Activated naive CD8-positive, alpha-beta T cell treated with anti-CD3 and anti-CD28 coated beads, Interleukin-2, amount 50 U/mL, for 24 hours (primary cell): ENCODE results near the gene PRPF31.
"Not testable (repeated sequence)": the region's sequence is repeated elsewhere in the genome, so short reads cannot be mapped to it uniquely, and the experiment has no call there.

Experiments
- ATAC-seq: fragments of 150-1000 bp; cut with Tn5 transposase; one replicate; pipeline ENCODE4 v1.10.0; 2021
- DNase-seq: peaks from one replicate; pipeline ENCODE4 v3.0.0; 2021
- H3K27ac Mint-ChIP-seq: one replicate; pipeline ENCODE4 v1.8.0; 2021; ENCODE audit warnings: mild to moderate bottlenecking, mixed read lengths
- H3K27me3 Mint-ChIP-seq: one replicate; pipeline ENCODE4 v1.8.0; 2021; ENCODE audit warnings: mixed read lengths
- H3K36me3 Mint-ChIP-seq: one replicate; pipeline ENCODE4 v1.8.0; 2021; ENCODE audit warnings: low read depth, mixed read lengths
- H3K4me1 Mint-ChIP-seq: one replicate; pipeline ENCODE4 v1.8.0; 2021; ENCODE audit warnings: mixed read lengths
- H3K4me3 Mint-ChIP-seq: one replicate; pipeline ENCODE4 v1.8.0; 2021; ENCODE audit warnings: mild to moderate bottlenecking, moderate library complexity, mixed read lengths
- H3K9me3 Mint-ChIP-seq: one replicate; pipeline ENCODE4 v1.8.0; 2021; ENCODE audit warnings: mixed read lengths

Gene PRPF31, protein sequence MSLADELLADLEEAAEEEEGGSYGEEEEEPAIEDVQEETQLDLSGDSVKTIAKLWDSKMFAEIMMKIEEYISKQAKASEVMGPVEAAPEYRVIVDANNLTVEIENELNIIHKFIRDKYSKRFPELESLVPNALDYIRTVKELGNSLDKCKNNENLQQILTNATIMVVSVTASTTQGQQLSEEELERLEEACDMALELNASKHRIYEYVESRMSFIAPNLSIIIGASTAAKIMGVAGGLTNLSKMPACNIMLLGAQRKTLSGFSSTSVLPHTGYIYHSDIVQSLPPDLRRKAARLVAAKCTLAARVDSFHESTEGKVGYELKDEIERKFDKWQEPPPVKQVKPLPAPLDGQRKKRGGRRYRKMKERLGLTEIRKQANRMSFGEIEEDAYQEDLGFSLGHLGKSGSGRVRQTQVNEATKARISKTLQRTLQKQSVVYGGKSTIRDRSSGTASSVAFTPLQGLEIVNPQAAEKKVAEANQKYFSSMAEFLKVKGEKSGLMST

GRCh38 chr19:54115109-54116063 lies at the start of gene PRPF31, which contains the start of gene TFPT:
Gene PRPF31 (plus strand): TSS chr19:54115754. CDS start chr19:54118279, 2,525 bp downstream.
Gene TFPT (minus strand): TSS chr19:54115657. CDS start chr19:54115269, 388 bp downstream.
- DNase-seq (peak; percentile 97), ATAC-seq (peak; percentile 93)
- H3K27ac Mint-ChIP-seq: peak within 1 kb of the TSS; percentile 99
- peaks cover 30% of the 10 kb centered on the region for H3K36me3 Mint-ChIP-seq
- H3K9me3 Mint-ChIP-seq: no peaks in the 10 kb centered on the region
- H3K4me3 Mint-ChIP-seq: peak within 1 kb of the TSS; percentile 98
- H3K4me1 Mint-ChIP-seq: peaks cover 35% of the 10 kb centered on the region
- H3K27me3 Mint-ChIP-seq: peaks cover 3% of the 10 kb centered on the region

DNA sequence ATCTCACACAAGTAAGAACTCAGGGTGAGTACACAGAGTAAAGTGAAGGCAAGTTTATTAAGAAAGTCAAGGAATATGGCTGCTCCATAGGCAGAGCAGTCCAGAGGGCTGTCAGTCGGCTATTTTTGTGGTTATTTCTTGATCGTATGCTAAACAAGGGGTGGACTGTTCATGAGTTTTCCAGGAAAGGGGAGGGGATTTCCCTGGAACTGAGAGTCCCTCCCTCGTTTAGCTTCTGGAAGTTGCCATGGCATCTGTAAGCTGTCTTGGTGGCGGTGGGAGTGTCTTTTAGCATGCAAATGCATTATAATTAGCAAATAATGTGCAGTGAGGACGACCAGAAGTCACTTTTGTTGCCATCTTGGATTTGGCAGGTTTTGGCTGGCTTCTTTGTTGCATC lies 46.1 kb upstream of the PRPF31 start:
- no peak for ATAC-seq
- Mint-ChIP-seq H3K9me3 (no peaks in the 10 kb centered on the region), H3K4me3 (no peak overlapping the region), H3K27ac (no peak overlapping the region), H3K36me3 (no peaks in the 10 kb centered on the region), H3K4me1 (no peaks in the 10 kb centered on the region), H3K27me3 (peaks cover 8% of the 10 kb centered on the region)
- DNase-seq: no peak

GRCh38 chr19:54073829-54074228 lies 41.7 kb upstream of the PRPF31 start:
- DNase-seq: no peak
- Mint-ChIP-seq H3K27ac (no peak overlapping the region), H3K9me3 (no peaks in the 10 kb centered on the region), H3K27me3 (peaks cover 4% of the 10 kb centered on the region), H3K4me3 (no peak overlapping the region), H3K4me1 (no peaks in the 10 kb centered on the region), H3K36me3 (no peaks in the 10 kb centered on the region)
- ATAC-seq: no peak

- Mint-ChIP-seq H3K4me3 (no peak overlapping the region), H3K27me3 (peaks cover 4% of the 10 kb centered on the region), H3K4me1 (no peaks in the 10 kb centered on the region), H3K27ac (no peak overlapping the region), H3K9me3 (no peaks in the 10 kb centered on the region), H3K36me3 (no peaks in the 10 kb centered on the region)
- ATAC-seq (no peak), DNase-seq (no peak)
Observed at GRCh38 chr19:54074851-54075250, 40.7 kb upstream of the PRPF31 start.

- DNase-seq: no peak
- Mint-ChIP-seq H3K36me3 (no peaks in the 10 kb centered on the region), H3K9me3 (no peaks in the 10 kb centered on the region), H3K27ac (no peak overlapping the region), H3K4me3 (no peak overlapping the region), H3K27me3 (peaks cover 4% of the 10 kb centered on the region), H3K4me1 (no peaks in the 10 kb centered on the region)
- ATAC-seq: no peak
Observed at GRCh38 chr19:54077334-54077733, 38.2 kb upstream of the PRPF31 start.

- Mint-ChIP-seq H3K4me3 (no peak within 1 kb of the TSS), H3K4me1 (no peaks in the 10 kb centered on the region), H3K27ac (no peak within 1 kb of the TSS), H3K27me3 (peaks cover 4% of the 10 kb centered on the region), H3K36me3 (no peaks in the 10 kb centered on the region), H3K9me3 (peaks cover 7% of the 10 kb centered on the region)
- DNase-seq: no peak
- no peak for ATAC-seq
Observed at GRCh38 chr19:54081032-54081431, 34.5 kb upstream of the PRPF31 start, which contains the start of gene TARM1. Gene TARM1 (minus strand): TSS chr19:54081365. CDS start chr19:54081340, 25 bp downstream.

GRCh38 chr19:54084410-54084809 lies 31.1 kb upstream of the PRPF31 start:
- H3K27ac Mint-ChIP-seq: no peak overlapping the region

GRCh38 chr19:54094426-54095000 lies 21.0 kb upstream of the PRPF31 start:
- H3K4me3 Mint-ChIP-seq: no peak overlapping the region
- peaks cover 28% of the 10 kb centered on the region for H3K27me3 Mint-ChIP-seq
- ATAC-seq (no peak), DNase-seq (no peak)
- H3K27ac Mint-ChIP-seq: no peak overlapping the region
- H3K36me3 Mint-ChIP-seq: no peaks in the 10 kb centered on the region
- no peaks in the 10 kb centered on the region for H3K9me3 Mint-ChIP-seq
- peaks cover 8% of the 10 kb centered on the region for H3K4me1 Mint-ChIP-seq

More at GRCh38 chr19:54084410-54084809, 31.1 kb upstream of the PRPF31 start:
- Mint-ChIP-seq H3K27me3 (peaks cover 8% of the 10 kb centered on the region), H3K9me3 (peaks cover 7% of the 10 kb centered on the region), H3K36me3 (no peaks in the 10 kb centered on the region), H3K4me3 (no peak overlapping the region), H3K4me1 (no peaks in the 10 kb centered on the region)
- DNase-seq (no peak), ATAC-seq (no peak)

DNA sequence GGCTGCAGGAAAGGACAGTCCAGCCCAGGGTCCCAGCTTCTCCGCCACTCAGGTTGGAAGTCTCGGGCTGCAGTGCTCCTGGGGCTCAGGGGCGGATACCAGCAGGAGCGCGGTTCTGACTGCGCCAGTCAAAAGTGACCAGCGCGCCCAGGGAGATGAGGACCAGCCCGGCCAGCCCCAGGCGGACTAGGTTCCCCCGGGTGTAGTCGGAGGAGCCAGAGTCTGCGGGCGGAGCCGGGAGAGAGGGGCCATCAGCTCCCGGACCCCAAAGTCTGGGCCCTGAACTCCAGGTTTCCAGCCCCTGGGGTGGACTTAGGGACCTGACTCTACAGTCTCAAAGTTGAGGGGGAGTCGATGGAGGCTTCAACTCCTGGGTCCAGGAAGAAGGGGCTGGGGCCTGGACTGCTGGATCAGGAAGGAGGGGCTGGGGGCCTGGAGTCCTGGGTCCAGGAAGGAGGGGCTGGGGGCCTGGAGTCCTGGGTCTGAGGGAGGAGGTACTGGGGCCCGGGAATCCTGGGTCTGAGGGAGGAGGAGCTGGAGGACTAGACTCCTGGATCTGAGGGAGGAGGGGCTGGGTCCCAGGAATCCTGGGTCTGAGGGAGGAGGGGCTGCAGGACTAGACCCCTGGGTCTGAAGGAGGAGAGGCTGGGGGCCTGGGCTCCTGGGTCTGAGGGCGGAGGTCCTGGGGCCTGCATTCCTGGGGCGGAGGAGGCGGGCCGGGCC lies 20.3 kb upstream of the PRPF31 start:
- Mint-ChIP-seq H3K36me3 (no peaks in the 10 kb centered on the region), H3K27me3 (peaks cover 28% of the 10 kb centered on the region), H3K9me3 (no peaks in the 10 kb centered on the region), H3K27ac (no peak overlapping the region), H3K4me1 (peaks cover 8% of the 10 kb centered on the region), H3K4me3 (no peak overlapping the region)
- ATAC-seq (no peak), DNase-seq (no peak)

DNA sequence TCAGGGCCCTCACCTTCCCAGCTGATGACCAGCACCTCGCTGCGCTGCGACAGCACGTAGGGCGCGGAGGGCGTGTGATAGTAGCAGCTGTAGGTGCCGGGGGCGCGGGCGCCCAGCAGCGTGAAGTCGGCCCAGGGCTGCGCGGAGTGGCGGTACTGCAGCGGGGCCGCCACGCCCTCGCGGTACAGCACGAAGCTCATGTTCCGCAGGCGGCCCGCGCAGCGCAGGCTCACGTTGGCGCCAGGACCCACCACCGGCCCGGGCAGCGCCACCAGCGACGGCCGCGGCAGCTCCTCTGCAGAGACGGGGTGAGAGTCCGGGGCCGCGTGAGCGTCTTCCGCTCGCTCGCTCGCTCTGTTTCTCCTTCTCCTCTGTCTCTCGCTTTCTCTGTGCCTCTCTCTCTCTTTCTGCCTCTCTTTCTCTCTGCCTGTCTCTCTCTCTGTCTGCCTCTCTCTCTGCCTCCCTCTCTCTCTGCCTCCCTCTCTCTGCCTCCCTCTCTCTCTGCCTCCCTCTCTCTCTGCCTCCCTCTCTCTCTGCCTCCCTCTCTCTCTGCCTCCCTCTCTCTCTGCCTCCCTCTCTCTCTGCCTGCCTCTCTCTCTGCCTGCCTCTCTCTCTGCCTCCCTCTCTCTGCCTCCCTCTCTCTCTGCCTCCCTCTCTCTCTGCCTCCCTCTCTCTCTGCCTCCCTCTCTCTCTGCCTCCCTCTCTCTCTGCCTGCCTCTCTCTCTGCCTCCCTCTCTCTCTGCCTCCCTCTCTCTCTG lies 19.5 kb upstream of the PRPF31 start:
- DNase-seq (peak; percentile 59), ATAC-seq (peak; percentile 76)
- Mint-ChIP-seq H3K4me3 (peak overlapping the region; percentile 66), H3K27me3 (peaks cover 28% of the 10 kb centered on the region)
- H3K9me3 Mint-ChIP-seq, H3K4me1 Mint-ChIP-seq, H3K27ac Mint-ChIP-seq, H3K36me3 Mint-ChIP-seq: not testable (repeated sequence)

GRCh38 chr19:54096617-54097106 lies 18.9 kb upstream of the PRPF31 start:
- H3K36me3 Mint-ChIP-seq: no peaks in the 10 kb centered on the region
- H3K27ac Mint-ChIP-seq: no peak overlapping the region
- peak overlapping the region; percentile 64 for H3K4me3 Mint-ChIP-seq
- DNase-seq: no peak
- no peaks in the 10 kb centered on the region for H3K9me3 Mint-ChIP-seq
- peaks cover 9% of the 10 kb centered on the region for H3K4me1 Mint-ChIP-seq
- H3K27me3 Mint-ChIP-seq: peaks cover 24% of the 10 kb centered on the region
- peak; percentile 33 for ATAC-seq

- peaks cover 14% of the 10 kb centered on the region for H3K27me3 Mint-ChIP-seq
- no peak overlapping the region for H3K4me3 Mint-ChIP-seq
- DNase-seq (no peak), ATAC-seq (no peak)
- H3K4me1 Mint-ChIP-seq: peaks cover 23% of the 10 kb centered on the region
- H3K9me3 Mint-ChIP-seq: no peaks in the 10 kb centered on the region
- H3K27ac Mint-ChIP-seq: no peak overlapping the region
- peaks cover 4% of the 10 kb centered on the region for H3K36me3 Mint-ChIP-seq
Observed at GRCh38 chr19:54099190-54099902, 16.2 kb upstream of the PRPF31 start.

GRCh38 chr19:54099903-54100255 lies 15.7 kb upstream of the PRPF31 start:
- H3K27ac Mint-ChIP-seq, H3K4me3 Mint-ChIP-seq, H3K9me3 Mint-ChIP-seq, H3K36me3 Mint-ChIP-seq, ATAC-seq, DNase-seq, H3K27me3 Mint-ChIP-seq: not testable (repeated sequence)
- peaks cover 23% of the 10 kb centered on the region for H3K4me1 Mint-ChIP-seq
